HFFc6 (cell line): ENCODE data around the gene MPZL2. TPM values are rescaled to one million over a fixed set of nuclear protein-coding genes. Genes with fewer than 3 reads are reported as not detected.

Experiments used
- DNase-seq: peaks from one replicate; pipeline ENCODE4 v3.0.0-alpha.2; 2018
- H3K27ac Mint-ChIP-seq: 2 replicates; pipeline ENCODE4 v1.8.0; 2020; ENCODE audit warnings: mild to moderate bottlenecking, mixed read lengths
- H3K27me3 Mint-ChIP-seq: 2 replicates; pipeline ENCODE4 v1.8.0; 2021; ENCODE audit warnings: mild to moderate bottlenecking, moderate library complexity, mixed read lengths; ENCODE audit not compliant: insufficient read depth
- H3K36me3 Mint-ChIP-seq: 2 replicates; pipeline ENCODE4 v1.8.0; 2021; ENCODE audit warnings: low read depth, mixed read lengths
- H3K4me1 Mint-ChIP-seq: 2 replicates; pipeline ENCODE4 v1.8.0; 2020; ENCODE audit warnings: low read depth, mixed read lengths
- H3K4me3 Mint-ChIP-seq: 2 replicates; pipeline ENCODE4 v1.8.0; 2020; ENCODE audit warnings: mild to moderate bottlenecking, moderate library complexity, mixed read lengths
- H3K9me3 Mint-ChIP-seq: 2 replicates; pipeline ENCODE4 v1.8.0; 2020; ENCODE audit warnings: mild to moderate bottlenecking, mixed read lengths
- total RNA-seq, 6 experiments: library from RNA; stranded (reverse); fragmentation: NEBNext Ultra II Directional; extraction: Animal tissue kit (Norgen Biotek cat#: 25700); gene quantifications; 2 replicates in 1 of 6; 3 replicates in 5 of 6; pipeline ENCODE4 v1.2.3, GENCODE V29; 2021
- TF ChIP-seq, protein P1 (sequence below): fragments of 200-600 bp; sonication (generic); IDR thresholded peaks from 2 replicates; pipeline ENCODE4 v1.5.0; 2021; ENCODE audit warnings: antibody characterized with exemption, mild to moderate bottlenecking

The MPZL2 gene
- total RNA-seq, 6 experiments from 2014 or later: not detected

DNA sequence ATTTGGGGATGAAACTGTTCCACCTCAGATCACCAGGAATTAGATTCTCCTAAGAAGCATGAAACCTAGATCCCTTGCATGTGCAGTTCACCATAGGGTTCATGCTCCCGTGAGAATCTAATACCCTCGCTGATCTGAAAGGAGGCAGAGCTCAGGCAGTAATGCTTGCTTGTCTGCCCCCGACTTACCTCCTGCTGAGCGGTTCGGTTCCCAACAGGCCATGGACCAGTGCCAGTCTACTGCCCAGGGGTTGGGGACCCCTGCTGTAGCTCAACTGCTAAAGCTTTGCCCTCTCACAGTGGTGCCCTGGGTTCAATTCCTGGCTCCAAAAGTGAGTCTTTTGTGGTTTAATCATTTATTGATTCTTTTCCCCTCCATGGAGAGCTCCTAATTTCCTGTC lies 42.7 kb downstream of the MPZL2 start:
- TF ChIP-seq, protein P1, sequence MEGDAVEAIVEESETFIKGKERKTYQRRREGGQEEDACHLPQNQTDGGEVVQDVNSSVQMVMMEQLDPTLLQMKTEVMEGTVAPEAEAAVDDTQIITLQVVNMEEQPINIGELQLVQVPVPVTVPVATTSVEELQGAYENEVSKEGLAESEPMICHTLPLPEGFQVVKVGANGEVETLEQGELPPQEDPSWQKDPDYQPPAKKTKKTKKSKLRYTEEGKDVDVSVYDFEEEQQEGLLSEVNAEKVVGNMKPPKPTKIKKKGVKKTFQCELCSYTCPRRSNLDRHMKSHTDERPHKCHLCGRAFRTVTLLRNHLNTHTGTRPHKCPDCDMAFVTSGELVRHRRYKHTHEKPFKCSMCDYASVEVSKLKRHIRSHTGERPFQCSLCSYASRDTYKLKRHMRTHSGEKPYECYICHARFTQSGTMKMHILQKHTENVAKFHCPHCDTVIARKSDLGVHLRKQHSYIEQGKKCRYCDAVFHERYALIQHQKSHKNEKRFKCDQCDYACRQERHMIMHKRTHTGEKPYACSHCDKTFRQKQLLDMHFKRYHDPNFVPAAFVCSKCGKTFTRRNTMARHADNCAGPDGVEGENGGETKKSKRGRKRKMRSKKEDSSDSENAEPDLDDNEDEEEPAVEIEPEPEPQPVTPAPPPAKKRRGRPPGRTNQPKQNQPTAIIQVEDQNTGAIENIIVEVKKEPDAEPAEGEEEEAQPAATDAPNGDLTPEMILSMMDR: no peak
- no peaks in the 10 kb centered on the region for H3K9me3 Mint-ChIP-seq
- no peaks in the 10 kb centered on the region for H3K36me3 Mint-ChIP-seq
- H3K27me3 Mint-ChIP-seq: peaks cover 34% of the 10 kb centered on the region
- no peak for DNase-seq
- no peak overlapping the region for H3K27ac Mint-ChIP-seq
- no peaks in the 10 kb centered on the region for H3K4me1 Mint-ChIP-seq
- H3K4me3 Mint-ChIP-seq: no peak overlapping the region

DNA sequence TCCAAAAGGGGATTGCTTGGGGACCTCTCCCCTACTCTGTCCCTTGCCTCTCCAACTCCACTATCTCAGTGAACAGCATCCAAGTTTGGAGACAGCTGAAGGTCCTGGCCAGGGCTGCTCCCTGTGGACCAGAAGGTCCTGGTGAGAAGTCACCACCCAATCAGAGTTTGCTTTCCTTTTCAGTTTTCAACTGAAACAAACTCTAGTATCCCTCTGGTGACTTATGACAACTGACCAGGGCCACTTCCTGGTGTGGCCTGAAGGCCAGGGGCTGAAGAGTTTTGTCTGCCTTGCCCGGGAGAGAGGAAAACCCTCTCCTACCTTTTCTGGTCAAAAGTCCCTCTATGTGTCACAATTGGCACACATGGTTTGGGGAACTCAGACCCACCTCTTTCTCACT lies 44.4 kb downstream of the MPZL2 start:
- Mint-ChIP-seq H3K27ac (no peak overlapping the region), H3K4me1 (no peaks in the 10 kb centered on the region), H3K4me3 (no peak overlapping the region), H3K27me3 (peaks cover 31% of the 10 kb centered on the region), H3K36me3 (no peaks in the 10 kb centered on the region), H3K9me3 (no peaks in the 10 kb centered on the region)
- DNase-seq: no peak
- TF ChIP-seq, protein P1: no peak

DNA sequence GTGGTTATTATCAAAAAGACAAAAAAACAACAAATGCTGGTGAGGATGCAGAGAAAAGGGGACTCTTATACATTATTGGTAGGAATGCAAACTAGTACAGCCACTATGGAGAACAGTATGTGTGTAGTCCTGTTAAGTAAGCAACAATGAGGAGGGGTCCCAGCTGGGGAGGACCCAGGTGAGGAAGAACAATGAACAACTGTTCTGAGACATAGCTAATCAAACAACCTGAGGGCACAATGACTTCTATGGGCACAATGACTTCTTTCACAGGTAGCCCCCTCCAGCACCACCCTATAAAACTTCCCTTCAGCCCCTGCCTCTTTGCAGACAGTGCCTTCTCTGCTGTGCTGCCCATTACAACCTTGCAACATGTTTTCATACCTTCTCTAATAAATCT lies 44.9 kb downstream of the MPZL2 start:
- H3K27ac Mint-ChIP-seq: no peak overlapping the region
- DNase-seq: no peak
- no peak overlapping the region for H3K4me3 Mint-ChIP-seq
- H3K36me3 Mint-ChIP-seq: no peaks in the 10 kb centered on the region
- no peaks in the 10 kb centered on the region for H3K9me3 Mint-ChIP-seq
- H3K27me3 Mint-ChIP-seq: peaks cover 31% of the 10 kb centered on the region
- TF ChIP-seq, protein P1: no peak
- no peaks in the 10 kb centered on the region for H3K4me1 Mint-ChIP-seq

DNA sequence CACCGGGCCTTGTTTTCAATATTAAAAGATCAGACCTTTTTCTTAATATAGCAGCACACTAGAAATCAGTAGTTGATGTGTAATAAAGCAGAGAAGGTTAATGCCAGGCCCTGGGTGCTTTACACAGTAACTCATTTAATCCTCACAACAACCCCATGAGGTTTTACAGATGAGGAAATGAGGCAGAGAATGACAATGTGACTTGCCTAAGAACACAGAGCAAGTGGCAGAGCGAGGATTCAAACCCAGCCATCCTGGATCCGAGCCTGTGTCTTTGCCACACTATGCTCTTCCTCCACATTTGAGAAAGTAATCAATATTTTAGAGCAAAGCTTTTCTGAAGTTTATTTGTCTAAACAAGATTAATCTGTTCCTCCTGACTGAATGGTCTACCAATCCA lies 46.5 kb downstream of the MPZL2 start:
- DNase-seq: no peak
- no peaks in the 10 kb centered on the region for H3K36me3 Mint-ChIP-seq
- H3K4me1 Mint-ChIP-seq: no peaks in the 10 kb centered on the region
- TF ChIP-seq, protein P1: no peak
- H3K4me3 Mint-ChIP-seq: no peak overlapping the region
- no peaks in the 10 kb centered on the region for H3K9me3 Mint-ChIP-seq
- peaks cover 39% of the 10 kb centered on the region for H3K27me3 Mint-ChIP-seq
- H3K27ac Mint-ChIP-seq: no peak overlapping the region

DNA sequence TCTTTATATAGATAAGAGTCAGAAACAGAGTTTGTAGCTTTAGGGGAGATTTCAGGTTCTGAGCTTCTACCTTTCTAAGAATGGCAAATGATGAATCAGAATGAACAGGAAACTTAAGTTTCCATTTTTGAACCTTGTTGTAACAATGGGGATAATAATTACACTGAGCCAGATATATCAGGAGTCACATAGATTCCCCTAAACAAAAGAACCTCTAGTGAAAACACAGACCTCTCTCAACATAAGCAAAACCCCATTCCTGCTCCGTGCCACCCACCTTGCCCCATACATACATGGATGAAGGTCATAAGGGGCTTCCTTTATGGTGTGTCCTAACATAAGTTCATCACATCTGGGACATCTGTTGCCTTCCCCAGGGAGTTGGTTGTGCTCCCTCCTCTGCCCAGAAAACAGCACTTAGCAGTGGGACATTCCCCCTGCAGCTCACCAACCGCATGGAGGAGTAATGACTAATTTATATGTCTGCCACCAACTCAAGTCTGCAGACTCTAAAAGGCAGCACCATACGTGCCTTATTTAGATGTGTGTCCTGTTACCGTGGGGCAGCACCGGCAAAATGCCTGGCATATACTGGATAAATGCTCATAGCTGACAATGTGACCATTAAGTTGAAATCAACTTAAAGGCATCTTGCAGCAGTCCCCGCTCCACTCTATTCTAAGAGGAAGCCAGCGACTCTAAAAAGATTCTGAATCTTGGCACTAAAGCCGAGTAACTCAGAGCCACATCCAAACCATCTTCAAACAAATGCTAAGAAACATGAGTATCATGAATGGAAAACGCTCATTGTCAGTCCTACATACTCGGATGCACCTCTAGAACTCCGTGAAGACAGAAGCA lies 47.2 kb downstream of the MPZL2 start:
- TF ChIP-seq, protein P1: no peak

More for the DNA sequence above, 47.2 kb downstream of the MPZL2 start:
- no peak for DNase-seq
- peaks cover 37% of the 10 kb centered on the region for H3K27me3 Mint-ChIP-seq
- no peaks in the 10 kb centered on the region for H3K36me3 Mint-ChIP-seq
- no peak overlapping the region for H3K4me3 Mint-ChIP-seq
- no peaks in the 10 kb centered on the region for H3K9me3 Mint-ChIP-seq
- no peak overlapping the region for H3K27ac Mint-ChIP-seq
- no peaks in the 10 kb centered on the region for H3K4me1 Mint-ChIP-seq
